HepG2 (cell line): ENCODE measurements around the gene APRT. TPM values are rescaled to one million over a fixed set of nuclear protein-coding genes. Genes with fewer than 3 reads are reported as not detected.
A peak's percentile ranks its signal among the peaks of the same experiment; 100 is the strongest.

ENCODE experiments used
- AGO2 ChIP-seq: fragments of 200-400 bp; formaldehyde crosslinking; optimal IDR thresholded peaks from 2 replicates; pipeline ENCODE3; 2017; ENCODE audit warnings: mild to moderate bottlenecking, low read depth, low read length, moderate library complexity
- EEA1 ChIP-seq: sonication (generic); formaldehyde crosslinking; IDR thresholded peaks from 2 replicates; pipeline ENCODE4 v1.5.1; 2020; ENCODE audit warnings: mild to moderate bottlenecking, missing genetic modification reagents, borderline replicate concordance
- FOXO1 ChIP-seq: sonication (generic); formaldehyde crosslinking; IDR thresholded peaks from 2 replicates; pipeline ENCODE4 v1.4.0; 2020; ENCODE audit warnings: missing genetic modification reagents
- MED1 ChIP-seq: sonication (generic); formaldehyde crosslinking; IDR thresholded peaks from 2 replicates; pipeline ENCODE4 v1.4.0; 2020; ENCODE audit warnings: missing genetic modification reagents
- MTF1 ChIP-seq: sonication (generic); formaldehyde crosslinking; IDR thresholded peaks from 2 replicates; pipeline ENCODE4 v1.5.0; 2020; ENCODE audit warnings: missing genetic modification reagents
- NFATC3 ChIP-seq: sonication (generic); formaldehyde crosslinking; IDR thresholded peaks from 2 replicates; pipeline ENCODE4 v1.5.1; 2020; ENCODE audit warnings: mild to moderate bottlenecking, missing genetic modification reagents
- SP5 ChIP-seq: IDR thresholded peaks from 2 replicates; pipeline ENCODE4 v1.6.1; 2016; ENCODE audit warnings: low read depth, borderline replicate concordance
- ZNF256 ChIP-seq: sonication (generic); formaldehyde crosslinking; conservative IDR thresholded peaks from 2 replicates; pipeline ENCODE4 v1.4.0; 2020; ENCODE audit warnings: missing genetic modification reagents
- ZNF44 ChIP-seq: sonication (generic); formaldehyde crosslinking; IDR thresholded peaks from 2 replicates; pipeline ENCODE4 v1.5.1; 2020; ENCODE audit warnings: mild to moderate bottlenecking, missing genetic modification reagents
- ZNF530 ChIP-seq: sonication (generic); formaldehyde crosslinking; IDR thresholded peaks from 2 replicates; pipeline ENCODE4 v1.5.0; 2020; ENCODE audit warnings: low read depth, mild to moderate bottlenecking, missing genetic modification reagents
- ZNF557 ChIP-seq: sonication (generic); formaldehyde crosslinking; IDR thresholded peaks from 2 replicates; pipeline ENCODE4 v1.4.0; 2020; ENCODE audit warnings: missing genetic modification reagents
- ZNF724P ChIP-seq: sonication (generic); formaldehyde crosslinking; IDR thresholded peaks from 2 replicates; pipeline ENCODE4 v1.8.0; 2022; ENCODE audit warnings: missing genetic modification reagents, borderline replicate concordance
- polyA plus RNA-seq, 8 experiments: library from polyadenylated mRNA; depleted of rRNA in 3 of 8; stranded (reverse) in 7 of 8; unstranded in 1 of 8; fragments of >200 nt; fragmentation: Illumina TruSeq in 4 of 8; extraction: Trizol in 4 of 8; gene quantifications; 2 replicates each; pipeline versions ENCODE4 v1.2.1 to v1.2.3, GENCODE V29; 2011 to 2016; ENCODE audit warnings: low read depth in 4 of 8, missing spikeins in 1 of 8, mixed read lengths in 1 of 8; ENCODE audit not compliant: insufficient read depth in 1 of 8
- total RNA-seq, 5 experiments: library from RNA; depleted of rRNA; stranded (reverse); fragments of >200 nt; fragmentation: Illumina TruSeq; extraction: Trizol; gene quantifications; 2 replicates each; pipeline ENCODE4 v1.2.3, GENCODE V29; 2016; ENCODE audit warnings: low read depth in 1 of 5
- TF ChIP-seq, protein P1 (sequence below): sonication (generic); formaldehyde crosslinking; IDR thresholded peaks from 2 replicates; pipeline ENCODE4 v1.5.1; 2020; ENCODE audit warnings: mild to moderate bottlenecking, missing genetic modification reagents, moderate library complexity
- TF ChIP-seq, protein P2 (sequence below): sonication (generic); formaldehyde crosslinking; IDR thresholded peaks from 2 replicates; pipeline ENCODE4 v1.4.0; 2020; ENCODE audit warnings: missing genetic modification reagents
- TF ChIP-seq, protein P3 (sequence below): sonication (generic); formaldehyde crosslinking; IDR thresholded peaks from 2 replicates; pipeline ENCODE4 v1.4.0; 2020; ENCODE audit warnings: missing genetic modification reagents
- TF ChIP-seq, protein P4 (sequence below): sonication (generic); formaldehyde crosslinking; IDR thresholded peaks from 2 replicates; pipeline ENCODE4 v1.5.0; 2020; ENCODE audit warnings: mild to moderate bottlenecking, missing genetic modification reagents, moderate library complexity
- TF ChIP-seq, protein P5 (sequence below): sonication (generic); formaldehyde crosslinking; IDR thresholded peaks from 2 replicates; pipeline ENCODE4 v1.8.1; 2023; ENCODE audit warnings: mild to moderate bottlenecking, inconsistent platforms, moderate library complexity, missing genetic modification reagents, borderline replicate concordance

Gene APRT
- total and polyA plus RNA-seq, 2 of the 13 experiments (the other 11 are each of a cell fraction or from before 2014, with no cell fraction given), result 155 to 242 TPM

DNA sequence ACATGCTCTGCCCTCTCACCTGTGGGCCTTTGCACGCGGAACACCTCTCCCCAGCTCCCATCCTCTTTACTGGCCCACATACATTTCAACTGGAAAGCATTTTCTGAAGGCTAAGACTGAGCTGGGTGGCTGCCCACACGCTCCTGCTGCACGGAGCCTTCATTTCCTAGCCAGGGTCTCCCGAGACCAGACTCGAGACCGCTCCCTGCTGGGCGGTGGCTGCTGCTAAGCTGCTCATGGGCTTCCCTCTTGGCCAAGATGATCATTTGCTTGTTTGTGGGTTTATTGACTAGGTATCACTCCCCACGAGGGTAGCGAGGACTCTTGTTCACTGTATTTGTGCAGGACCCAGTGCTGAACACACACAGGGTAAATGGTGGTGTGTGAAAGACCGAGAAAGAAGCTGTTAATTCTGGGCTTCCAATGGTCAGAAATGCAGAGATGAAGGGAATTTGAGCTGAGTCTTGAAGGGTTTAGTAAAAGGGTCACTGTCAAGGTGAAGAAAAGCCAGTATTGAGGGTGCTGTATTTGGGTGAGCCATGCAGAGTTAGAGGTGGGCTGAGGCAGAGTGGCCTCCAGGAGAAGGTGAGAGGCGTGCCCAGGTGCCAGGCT is 46.1 kb upstream of the APRT start (continued):
- TF ChIP-seq, protein P1, sequence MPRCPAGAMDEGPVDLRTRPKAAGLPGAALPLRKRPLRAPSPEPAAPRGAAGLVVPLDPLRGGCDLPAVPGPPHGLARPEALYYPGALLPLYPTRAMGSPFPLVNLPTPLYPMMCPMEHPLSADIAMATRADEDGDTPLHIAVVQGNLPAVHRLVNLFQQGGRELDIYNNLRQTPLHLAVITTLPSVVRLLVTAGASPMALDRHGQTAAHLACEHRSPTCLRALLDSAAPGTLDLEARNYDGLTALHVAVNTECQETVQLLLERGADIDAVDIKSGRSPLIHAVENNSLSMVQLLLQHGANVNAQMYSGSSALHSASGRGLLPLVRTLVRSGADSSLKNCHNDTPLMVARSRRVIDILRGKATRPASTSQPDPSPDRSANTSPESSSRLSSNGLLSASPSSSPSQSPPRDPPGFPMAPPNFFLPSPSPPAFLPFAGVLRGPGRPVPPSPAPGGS (CRISPR knock-in tag), result no peak
- TF ChIP-seq NFATC3 (CRISPR knock-in tag), result 0 out of 2 replicates have a peak, but pooled peaks have one; percentile 9
- TF ChIP-seq ZNF44 (CRISPR knock-in tag), result peak; percentile 89; the same call in 1 of the 2 replicates
- TF ChIP-seq AGO2, result no peak
- TF ChIP-seq MED1 (CRISPR knock-in tag), result no peak
- no peak for TF ChIP-seq ZNF530 (CRISPR knock-in tag)
- TF ChIP-seq MTF1, result no peak
- no peak for TF ChIP-seq EEA1 (CRISPR knock-in tag)
- TF ChIP-seq ZNF256, result 0 out of 2 replicates have a peak, but pooled peaks have one; percentile 26
- TF ChIP-seq, protein P2, sequence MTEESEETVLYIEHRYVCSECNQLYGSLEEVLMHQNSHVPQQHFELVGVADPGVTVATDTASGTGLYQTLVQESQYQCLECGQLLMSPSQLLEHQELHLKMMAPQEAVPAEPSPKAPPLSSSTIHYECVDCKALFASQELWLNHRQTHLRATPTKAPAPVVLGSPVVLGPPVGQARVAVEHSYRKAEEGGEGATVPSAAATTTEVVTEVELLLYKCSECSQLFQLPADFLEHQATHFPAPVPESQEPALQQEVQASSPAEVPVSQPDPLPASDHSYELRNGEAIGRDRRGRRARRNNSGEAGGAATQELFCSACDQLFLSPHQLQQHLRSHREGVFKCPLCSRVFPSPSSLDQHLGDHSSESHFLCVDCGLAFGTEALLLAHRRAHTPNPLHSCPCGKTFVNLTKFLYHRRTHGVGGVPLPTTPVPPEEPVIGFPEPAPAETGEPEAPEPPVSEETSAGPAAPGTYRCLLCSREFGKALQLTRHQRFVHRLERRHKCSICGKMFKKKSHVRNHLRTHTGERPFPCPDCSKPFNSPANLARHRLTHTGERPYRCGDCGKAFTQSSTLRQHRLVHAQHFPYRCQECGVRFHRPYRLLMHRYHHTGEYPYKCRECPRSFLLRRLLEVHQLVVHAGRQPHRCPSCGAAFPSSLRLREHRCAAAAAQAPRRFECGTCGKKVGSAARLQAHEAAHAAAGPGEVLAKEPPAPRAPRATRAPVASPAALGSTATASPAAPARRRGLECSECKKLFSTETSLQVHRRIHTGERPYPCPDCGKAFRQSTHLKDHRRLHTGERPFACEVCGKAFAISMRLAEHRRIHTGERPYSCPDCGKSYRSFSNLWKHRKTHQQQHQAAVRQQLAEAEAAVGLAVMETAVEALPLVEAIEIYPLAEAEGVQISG, result no peak
- no peak for TF ChIP-seq SP5 (CRISPR knock-in tag)
- TF ChIP-seq, protein P3, sequence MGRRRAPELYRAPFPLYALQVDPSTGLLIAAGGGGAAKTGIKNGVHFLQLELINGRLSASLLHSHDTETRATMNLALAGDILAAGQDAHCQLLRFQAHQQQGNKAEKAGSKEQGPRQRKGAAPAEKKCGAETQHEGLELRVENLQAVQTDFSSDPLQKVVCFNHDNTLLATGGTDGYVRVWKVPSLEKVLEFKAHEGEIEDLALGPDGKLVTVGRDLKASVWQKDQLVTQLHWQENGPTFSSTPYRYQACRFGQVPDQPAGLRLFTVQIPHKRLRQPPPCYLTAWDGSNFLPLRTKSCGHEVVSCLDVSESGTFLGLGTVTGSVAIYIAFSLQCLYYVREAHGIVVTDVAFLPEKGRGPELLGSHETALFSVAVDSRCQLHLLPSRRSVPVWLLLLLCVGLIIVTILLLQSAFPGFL (CRISPR knock-in tag), result no peak
- TF ChIP-seq FOXO1 (CRISPR knock-in tag), result no peak
- no peak for TF ChIP-seq ZNF724P (CRISPR knock-in tag)
- TF ChIP-seq ZNF557 (CRISPR knock-in tag), result no peak
- TF ChIP-seq, protein P4, sequence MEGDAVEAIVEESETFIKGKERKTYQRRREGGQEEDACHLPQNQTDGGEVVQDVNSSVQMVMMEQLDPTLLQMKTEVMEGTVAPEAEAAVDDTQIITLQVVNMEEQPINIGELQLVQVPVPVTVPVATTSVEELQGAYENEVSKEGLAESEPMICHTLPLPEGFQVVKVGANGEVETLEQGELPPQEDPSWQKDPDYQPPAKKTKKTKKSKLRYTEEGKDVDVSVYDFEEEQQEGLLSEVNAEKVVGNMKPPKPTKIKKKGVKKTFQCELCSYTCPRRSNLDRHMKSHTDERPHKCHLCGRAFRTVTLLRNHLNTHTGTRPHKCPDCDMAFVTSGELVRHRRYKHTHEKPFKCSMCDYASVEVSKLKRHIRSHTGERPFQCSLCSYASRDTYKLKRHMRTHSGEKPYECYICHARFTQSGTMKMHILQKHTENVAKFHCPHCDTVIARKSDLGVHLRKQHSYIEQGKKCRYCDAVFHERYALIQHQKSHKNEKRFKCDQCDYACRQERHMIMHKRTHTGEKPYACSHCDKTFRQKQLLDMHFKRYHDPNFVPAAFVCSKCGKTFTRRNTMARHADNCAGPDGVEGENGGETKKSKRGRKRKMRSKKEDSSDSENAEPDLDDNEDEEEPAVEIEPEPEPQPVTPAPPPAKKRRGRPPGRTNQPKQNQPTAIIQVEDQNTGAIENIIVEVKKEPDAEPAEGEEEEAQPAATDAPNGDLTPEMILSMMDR, result peak; percentile 95
- TF ChIP-seq, protein P5, sequence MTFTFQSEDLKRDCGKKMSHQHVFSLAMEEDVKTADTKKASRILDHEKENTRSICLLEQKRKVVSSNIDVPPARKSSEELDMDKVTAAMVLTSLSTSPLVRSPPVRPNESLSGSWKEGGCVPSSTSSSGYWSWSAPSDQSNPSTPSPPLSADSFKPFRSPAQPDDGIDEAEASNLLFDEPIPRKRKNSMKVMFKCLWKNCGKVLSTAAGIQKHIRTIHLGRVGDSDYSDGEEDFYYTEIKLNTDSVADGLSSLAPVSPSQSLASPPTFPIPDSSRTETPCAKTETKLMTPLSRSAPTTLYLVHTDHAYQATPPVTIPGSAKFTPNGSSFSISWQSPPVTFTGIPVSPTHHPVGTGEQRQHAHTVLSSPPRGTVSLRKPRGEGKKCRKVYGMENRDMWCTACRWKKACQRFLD, result no peak
